NB4 (cell line): Measurements from ENCODE around the gene MRM3.
"Not testable (repeated sequence)": the region's sequence is repeated elsewhere in the genome, so short reads cannot be mapped to it uniquely, and the experiment has no call there.

Experiments
- DNase-seq: peaks from one replicate; pipeline ENCODE4 v3.0.0; 2010; ENCODE audit warnings: low read depth
- H3K4me3 ChIP-seq: one replicate; pipeline ENCODE4 v1.5.1; 2011; ENCODE audit warnings: mild to moderate bottlenecking, low read depth, low read length, moderate library complexity
- MYC ChIP-seq: IDR thresholded peaks from 2 replicates; pipeline ENCODE4 v1.6.1; 2011; ENCODE audit warnings: low read depth, low read length
- POLR2A ChIP-seq: IDR thresholded peaks from 2 replicates; pipeline ENCODE4 v1.6.1; 2011; ENCODE audit warnings: mild to moderate bottlenecking; ENCODE audit not compliant: insufficient read length; ENCODE audit errors: extremely low read depth
- TF ChIP-seq, protein P1 (sequence below): IDR thresholded peaks from 2 replicates; pipeline ENCODE4 v1.6.1; 2011; ENCODE audit warnings: low read depth, low read length
- TF ChIP-seq, protein P2 (sequence below): IDR thresholded peaks from one replicate; pipeline ENCODE4 v1.5.1; 2012; ENCODE audit warnings: low read depth, low read length

MRM3 gene

DNA sequence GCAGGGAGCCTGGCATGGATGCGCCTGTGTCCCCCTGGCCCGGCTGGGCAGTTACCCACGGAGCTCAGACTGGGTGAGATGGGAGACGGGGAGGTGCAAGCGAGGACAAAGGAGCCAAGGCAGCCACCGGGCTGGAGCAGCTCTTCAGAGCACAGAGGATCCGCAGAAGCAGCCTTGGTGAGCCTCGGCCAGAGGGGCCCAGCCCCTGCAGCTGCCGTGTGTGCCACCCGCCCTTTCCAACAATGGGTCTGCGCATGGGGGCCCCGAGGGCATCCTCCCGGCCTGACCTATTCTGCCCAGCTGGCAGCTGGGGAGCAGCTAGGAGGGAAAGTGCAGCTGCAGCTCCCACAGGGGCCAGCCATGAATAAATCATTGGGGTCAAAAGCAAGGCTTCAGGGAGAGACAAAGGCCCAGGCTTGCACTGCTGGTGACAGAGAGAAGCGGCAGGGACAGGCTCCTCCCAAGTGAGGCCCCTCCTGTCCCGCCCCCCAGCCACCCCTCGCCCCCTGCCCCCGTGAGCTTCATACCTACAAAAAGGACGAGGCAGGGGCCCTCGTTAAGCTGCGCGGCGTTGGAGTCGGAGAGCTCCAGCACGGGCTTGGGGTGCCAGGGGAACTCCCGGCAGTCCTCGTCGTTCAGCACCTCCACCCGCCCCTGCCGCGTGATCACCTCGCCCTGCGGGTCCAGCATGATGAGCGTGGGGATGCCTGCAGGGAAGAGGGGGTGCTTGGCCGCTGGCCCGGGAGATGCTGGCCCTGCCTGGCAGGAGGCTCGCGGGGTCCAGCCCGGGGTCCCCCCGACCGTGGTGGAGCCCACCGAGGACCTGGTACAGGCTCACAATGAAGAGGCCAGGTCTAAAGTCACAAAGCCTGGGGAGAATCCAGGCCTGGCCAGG, 22.6 kb downstream of the MRM3 start:
- no peak overlapping the region for H3K4me3 ChIP-seq
- no peak for TF ChIP-seq POLR2A
- TF ChIP-seq, protein P1, sequence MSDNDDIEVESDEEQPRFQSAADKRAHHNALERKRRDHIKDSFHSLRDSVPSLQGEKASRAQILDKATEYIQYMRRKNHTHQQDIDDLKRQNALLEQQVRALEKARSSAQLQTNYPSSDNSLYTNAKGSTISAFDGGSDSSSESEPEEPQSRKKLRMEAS: no peak
- DNase-seq: no peak

GRCh38 chr17:805886-806285, 23.7 kb downstream of the MRM3 start:
- not testable (repeated sequence) for DNase-seq, H3K4me3 ChIP-seq

DNA sequence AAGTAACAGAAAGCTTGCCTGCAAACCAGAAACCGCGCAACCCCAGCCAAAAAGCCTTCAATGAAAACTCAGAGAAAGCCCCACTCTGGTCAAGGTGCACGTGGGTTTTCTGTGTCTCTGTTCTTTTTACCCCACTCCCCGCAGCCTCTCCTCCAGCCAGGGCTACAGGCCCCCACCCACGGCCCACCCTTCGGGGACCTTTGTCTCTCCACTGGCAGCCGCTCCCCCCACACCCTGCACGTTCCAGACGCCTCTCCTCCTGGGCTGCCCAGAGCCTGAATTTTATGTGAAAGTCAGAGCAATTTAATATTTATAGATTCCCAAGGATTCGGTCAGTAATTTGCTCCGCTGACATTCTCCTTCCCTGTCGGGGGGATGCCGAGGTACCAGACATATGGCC, 24.2 kb downstream of the MRM3 start:
- TF ChIP-seq POLR2A (no peak), MYC (no peak)
- TF ChIP-seq, protein P2, sequence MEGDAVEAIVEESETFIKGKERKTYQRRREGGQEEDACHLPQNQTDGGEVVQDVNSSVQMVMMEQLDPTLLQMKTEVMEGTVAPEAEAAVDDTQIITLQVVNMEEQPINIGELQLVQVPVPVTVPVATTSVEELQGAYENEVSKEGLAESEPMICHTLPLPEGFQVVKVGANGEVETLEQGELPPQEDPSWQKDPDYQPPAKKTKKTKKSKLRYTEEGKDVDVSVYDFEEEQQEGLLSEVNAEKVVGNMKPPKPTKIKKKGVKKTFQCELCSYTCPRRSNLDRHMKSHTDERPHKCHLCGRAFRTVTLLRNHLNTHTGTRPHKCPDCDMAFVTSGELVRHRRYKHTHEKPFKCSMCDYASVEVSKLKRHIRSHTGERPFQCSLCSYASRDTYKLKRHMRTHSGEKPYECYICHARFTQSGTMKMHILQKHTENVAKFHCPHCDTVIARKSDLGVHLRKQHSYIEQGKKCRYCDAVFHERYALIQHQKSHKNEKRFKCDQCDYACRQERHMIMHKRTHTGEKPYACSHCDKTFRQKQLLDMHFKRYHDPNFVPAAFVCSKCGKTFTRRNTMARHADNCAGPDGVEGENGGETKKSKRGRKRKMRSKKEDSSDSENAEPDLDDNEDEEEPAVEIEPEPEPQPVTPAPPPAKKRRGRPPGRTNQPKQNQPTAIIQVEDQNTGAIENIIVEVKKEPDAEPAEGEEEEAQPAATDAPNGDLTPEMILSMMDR: no peak
- TF ChIP-seq, protein P1: no peak
- no peak for DNase-seq
- no peak overlapping the region for H3K4me3 ChIP-seq

- no peak for DNase-seq
- H3K4me3 ChIP-seq: no peak overlapping the region
- TF ChIP-seq POLR2A (no peak), MYC (no peak)
- TF ChIP-seq, protein P2: no peak
- TF ChIP-seq, protein P1: no peak
These were observed 24.8 kb downstream of the MRM3 start for GRCh38 chr17:806781-807522.

DNA sequence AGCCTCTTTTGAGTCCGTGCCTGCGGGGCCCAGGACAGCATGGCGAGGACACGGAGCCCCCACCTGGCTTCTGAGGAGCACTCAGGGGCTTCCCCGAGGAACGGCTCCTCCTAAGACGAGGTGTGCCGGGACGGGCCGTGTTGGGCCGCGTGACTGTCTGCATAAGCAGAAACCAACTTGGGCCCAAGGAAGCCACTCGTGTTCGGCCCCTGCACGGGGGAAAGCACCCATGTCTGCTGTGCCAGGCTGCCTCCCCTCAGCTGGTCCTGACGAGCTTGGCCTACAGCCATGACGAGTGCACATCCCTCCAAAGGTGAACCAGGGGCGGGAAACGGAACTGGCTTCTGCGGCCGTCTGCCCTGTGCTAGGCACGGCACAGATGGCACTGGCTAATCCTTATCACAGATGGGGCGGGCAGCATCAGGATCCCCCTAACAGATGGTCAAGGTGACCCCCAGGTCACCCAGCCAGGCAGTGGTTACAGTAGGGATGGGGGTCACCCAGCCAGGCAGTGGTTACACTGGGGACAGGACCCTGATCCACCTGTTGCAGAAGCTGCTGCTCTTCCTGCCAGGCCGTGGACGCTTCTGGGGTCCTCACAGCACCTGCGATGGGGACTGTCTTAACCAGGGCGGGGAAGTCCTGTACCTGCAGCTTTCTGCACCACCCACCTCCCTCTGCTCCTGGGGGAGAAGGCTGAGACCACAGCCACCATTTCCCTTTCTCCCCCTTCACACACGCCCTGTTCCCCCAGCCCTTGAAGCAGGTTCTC, 25.6 kb downstream of the MRM3 start:
- no peak for DNase-seq
- no peak for TF ChIP-seq POLR2A
- TF ChIP-seq MYC: no peak
- TF ChIP-seq, protein P1: no peak
- TF ChIP-seq, protein P2: no peak
- no peak overlapping the region for H3K4me3 ChIP-seq

DNA sequence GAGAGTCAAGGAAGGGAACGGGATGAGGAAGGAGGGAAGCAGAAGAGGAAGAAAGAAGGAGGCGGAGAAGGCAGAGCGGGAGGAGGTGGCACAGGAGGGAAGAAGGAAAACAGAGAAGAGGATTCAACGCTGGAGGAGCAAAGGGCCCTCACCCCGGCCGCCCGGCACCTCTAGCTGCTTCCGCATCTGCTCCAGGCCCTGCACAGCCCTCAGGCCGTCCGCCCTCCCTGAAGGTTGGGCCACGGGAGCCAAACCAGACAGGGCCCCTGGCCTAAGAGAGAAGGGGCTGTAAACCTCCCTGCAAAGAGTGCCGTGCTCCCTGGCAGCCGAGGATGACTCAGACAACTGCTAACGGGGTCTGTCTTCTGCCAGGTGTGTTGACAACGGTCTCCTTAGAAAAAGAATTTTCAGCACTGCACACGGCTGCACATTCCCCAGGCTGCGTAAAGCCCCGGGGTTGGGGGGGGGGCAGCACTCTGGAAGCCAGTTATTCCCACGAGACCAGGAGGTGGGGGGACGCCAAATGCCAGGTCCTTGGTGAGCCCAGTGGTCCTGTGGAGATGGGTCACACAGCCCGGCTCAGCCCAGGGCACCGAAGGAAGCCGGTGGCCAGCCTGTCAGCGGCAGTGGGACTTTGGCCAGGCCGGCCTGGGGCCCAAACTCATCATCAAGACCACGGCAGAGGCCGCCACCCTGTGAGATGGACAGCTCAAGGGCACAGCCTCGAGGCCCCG, 29.1 kb downstream of the MRM3 start:
- no peak for TF ChIP-seq POLR2A
- TF ChIP-seq, protein P1: no peak
- TF ChIP-seq, protein P2: no peak
- TF ChIP-seq MYC: no peak
- DNase-seq: no peak
- H3K4me3 ChIP-seq: no peak overlapping the region
